Brain microvascular endothelial cell (primary cell): Measurements from ENCODE around the gene SIPA1L3.
A peak's percentile ranks its signal among the peaks of the same experiment; 100 is the strongest.

Experiments
- DNase-seq: peaks from one replicate; pipeline ENCODE4 v3.0.0-alpha.2; 2020
- H3K27ac ChIP-seq: fragments of 250-450 bp; sonication (Bioruptor Pico); 2 replicates; pipeline ENCODE4 v1.5.1; 2020; ENCODE audit warnings: mild to moderate bottlenecking, moderate library complexity
- H3K27me3 ChIP-seq: fragments of 250-450 bp; sonication (Bioruptor Pico); replicated peaks from 2 replicates; pipeline ENCODE4 v1.5.1; 2020; ENCODE audit warnings: mild to moderate bottlenecking
- H3K36me3 ChIP-seq: fragments of 250-450 bp; sonication (Bioruptor Pico); replicated peaks from 2 replicates; pipeline ENCODE4 v1.5.1; 2020; ENCODE audit warnings: mild to moderate bottlenecking
- H3K4me3 ChIP-seq: 2 replicates; pipeline ENCODE4 v1.5.1; 2011; ENCODE audit warnings: low read depth, mild to moderate bottlenecking, control low read depth, low read length, moderate library complexity
- in situ Hi-C: cut with HindIII; loops from 2 replicates; pipeline ENCODE4 v1.10.0; 2017; ENCODE audit warnings: low sequenced_read_pairs, low pct_ligation_motif_present
- TF ChIP-seq, protein P1 (sequence below): IDR thresholded peaks from 2 replicates; pipeline ENCODE4 v1.5.1; 2011; ENCODE audit warnings: low read depth, mild to moderate bottlenecking, moderate library complexity, low read length, control low read depth, inconsistent platforms; ENCODE audit errors: missing control alignments

The SIPA1L3 gene

DNA sequence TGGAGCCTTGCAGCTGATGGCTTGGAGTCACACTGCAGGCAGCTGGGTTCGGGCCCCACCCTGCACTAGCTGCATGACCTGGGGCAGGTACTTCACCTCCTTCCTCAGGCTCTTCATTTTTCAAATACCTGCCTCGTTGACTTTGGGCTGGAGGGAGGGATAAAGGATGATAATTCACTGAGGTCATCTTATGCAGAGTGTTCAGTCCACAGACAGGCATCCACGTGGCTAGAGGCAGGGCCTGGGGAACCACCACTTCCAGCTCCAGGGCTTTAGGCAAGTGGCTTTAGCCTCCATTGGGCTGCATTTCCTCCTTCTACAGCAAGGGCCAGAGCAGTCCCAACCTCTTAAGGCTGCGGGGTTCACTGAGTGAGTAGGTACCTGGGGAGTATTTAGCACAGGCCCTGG lies 84.8 kb downstream of the SIPA1L3 start:
- in situ Hi-C loops, result no loop called here
- Histone ChIP-seq H3K27me3 (no peaks in the 10 kb centered on the region), H3K4me3 (no peak overlapping the region), H3K27ac (no peak overlapping the region), H3K36me3 (peaks cover 5% of the 10 kb centered on the region)
- TF ChIP-seq, protein P1, sequence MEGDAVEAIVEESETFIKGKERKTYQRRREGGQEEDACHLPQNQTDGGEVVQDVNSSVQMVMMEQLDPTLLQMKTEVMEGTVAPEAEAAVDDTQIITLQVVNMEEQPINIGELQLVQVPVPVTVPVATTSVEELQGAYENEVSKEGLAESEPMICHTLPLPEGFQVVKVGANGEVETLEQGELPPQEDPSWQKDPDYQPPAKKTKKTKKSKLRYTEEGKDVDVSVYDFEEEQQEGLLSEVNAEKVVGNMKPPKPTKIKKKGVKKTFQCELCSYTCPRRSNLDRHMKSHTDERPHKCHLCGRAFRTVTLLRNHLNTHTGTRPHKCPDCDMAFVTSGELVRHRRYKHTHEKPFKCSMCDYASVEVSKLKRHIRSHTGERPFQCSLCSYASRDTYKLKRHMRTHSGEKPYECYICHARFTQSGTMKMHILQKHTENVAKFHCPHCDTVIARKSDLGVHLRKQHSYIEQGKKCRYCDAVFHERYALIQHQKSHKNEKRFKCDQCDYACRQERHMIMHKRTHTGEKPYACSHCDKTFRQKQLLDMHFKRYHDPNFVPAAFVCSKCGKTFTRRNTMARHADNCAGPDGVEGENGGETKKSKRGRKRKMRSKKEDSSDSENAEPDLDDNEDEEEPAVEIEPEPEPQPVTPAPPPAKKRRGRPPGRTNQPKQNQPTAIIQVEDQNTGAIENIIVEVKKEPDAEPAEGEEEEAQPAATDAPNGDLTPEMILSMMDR, result peak; percentile 20
- no peak for DNase-seq

DNA sequence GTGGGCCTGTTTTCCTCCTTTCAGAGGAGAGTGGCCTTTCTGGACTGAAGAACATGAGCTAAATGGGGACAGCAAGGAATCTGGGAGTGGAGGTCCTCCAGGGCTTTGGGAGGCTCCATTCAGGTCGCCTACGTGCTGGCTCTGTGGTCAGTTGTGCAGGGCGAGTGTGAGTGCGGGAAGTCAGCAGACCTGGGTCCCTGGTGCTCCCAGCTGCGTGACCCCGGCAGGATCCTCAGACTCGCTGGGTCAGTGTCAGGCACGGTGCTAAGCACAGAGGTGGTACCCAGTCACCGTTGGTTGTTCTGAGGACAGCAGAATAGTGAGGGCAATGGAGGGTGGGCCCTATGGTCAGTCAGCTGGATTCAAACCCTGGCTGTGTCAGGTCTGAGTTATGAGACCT lies 85.8 kb downstream of the SIPA1L3 start:
- no peak overlapping the region for H3K4me3 ChIP-seq
- H3K27me3 ChIP-seq, result no peaks in the 10 kb centered on the region
- no peak overlapping the region for H3K27ac ChIP-seq
- in situ Hi-C loops, result no loop called here
- TF ChIP-seq, protein P1, result no peak
- no peak for DNase-seq
- peaks cover 5% of the 10 kb centered on the region for H3K36me3 ChIP-seq

DNA sequence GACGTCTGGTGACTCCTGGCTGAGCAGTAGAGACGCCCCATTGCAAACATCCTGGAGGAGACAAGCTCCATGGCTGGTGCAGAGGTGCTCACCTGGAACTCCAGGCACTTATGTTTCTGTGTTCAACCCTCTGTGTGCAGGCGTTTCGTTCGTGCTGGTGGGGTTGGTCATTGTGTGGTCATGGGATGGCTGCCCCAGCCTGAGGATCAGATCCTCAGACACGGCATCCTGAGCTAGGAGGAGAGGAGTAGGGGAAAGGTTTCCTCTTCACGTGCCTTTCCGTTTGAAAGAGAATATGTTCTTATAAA lies 87.8 kb downstream of the SIPA1L3 start:
- TF ChIP-seq, protein P1, result no peak
- in situ Hi-C loops, result no loop called here
- H3K4me3 ChIP-seq, result no peak overlapping the region
- H3K36me3 ChIP-seq, result peaks cover 5% of the 10 kb centered on the region
- no peak overlapping the region for H3K27ac ChIP-seq
- DNase-seq, result no peak
- no peaks in the 10 kb centered on the region for H3K27me3 ChIP-seq

DNA sequence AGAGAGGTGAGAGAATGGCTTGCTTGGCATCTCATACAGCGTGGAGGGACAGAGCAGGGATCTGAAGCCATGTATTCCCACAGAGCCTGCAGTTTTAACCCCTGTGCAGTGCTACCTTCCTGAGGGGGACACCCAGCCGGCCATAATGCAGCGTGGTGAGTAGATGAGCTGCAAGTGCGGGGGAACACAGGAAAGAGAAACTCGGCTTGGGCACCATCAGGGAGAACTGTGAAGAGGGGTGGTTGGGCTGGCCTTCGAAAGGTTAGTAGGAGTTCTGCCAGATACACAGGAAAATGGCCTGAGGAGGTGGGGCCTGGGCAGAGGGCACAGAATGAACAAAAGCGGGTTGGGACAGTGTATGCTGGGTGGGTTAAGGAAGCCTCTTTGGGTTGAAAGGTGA lies 88.3 kb downstream of the SIPA1L3 start:
- TF ChIP-seq, protein P1, result no peak
- Histone ChIP-seq H3K36me3 (peaks cover 5% of the 10 kb centered on the region), H3K4me3 (no peak overlapping the region), H3K27ac (no peak overlapping the region), H3K27me3 (no peaks in the 10 kb centered on the region)
- in situ Hi-C loops, result no loop called here
- DNase-seq, result no peak

DNA sequence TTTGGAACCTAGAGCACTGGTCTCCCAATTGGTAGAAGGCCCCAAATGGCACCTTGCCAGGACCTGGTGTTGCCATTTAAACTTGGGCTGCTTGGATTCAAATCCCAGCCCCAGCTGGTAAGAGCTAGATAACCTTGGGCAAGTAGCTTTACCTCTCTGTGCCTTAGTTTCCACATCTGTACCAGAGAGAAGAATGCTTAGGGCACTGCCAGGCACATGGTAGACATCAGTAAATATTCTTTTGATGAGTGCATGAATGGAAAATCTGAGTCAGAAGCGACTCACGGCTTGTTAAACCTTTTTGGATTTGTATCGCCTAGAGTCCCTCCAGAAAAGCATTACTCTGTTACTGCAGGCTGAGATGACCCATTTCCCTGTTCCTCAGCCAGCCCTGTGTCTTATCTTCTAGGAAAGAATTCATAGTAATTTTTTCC lies 90.9 kb downstream of the SIPA1L3 start:
- in situ Hi-C loops, result no loop called here

DNA sequence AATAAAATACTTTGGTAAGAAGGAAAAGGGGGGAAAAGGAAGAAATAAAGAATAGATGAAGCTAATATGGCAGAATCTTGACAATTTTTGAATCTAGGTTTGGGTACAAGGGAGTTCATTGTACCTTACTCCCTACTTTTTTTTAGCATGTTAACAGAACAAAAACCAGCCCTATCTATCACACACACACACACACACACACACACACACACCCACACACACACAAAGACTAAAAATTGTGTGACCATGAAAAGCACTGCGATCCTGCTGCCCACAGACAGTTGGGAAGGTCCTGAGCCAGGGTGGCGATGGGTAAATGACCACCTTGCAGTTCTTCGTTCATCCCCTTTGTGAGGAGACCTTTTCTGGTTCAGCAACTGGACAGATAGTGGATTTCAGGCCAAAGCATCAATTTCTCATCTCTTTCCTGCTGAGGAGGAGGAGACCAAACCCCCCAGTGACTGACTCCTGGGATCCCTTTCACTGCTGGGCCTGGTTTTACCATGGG lies 91.8 kb downstream of the SIPA1L3 start:
- H3K27ac ChIP-seq, result peak overlapping the region; percentile 98
- no peak for DNase-seq
- H3K4me3 ChIP-seq, result no peak overlapping the region
- in situ Hi-C loops, result no loop called here
- H3K27me3 ChIP-seq, result no peaks in the 10 kb centered on the region
- peaks cover 5% of the 10 kb centered on the region for H3K36me3 ChIP-seq
- TF ChIP-seq, protein P1, result no peak

More for the DNA sequence above, 90.9 kb downstream of the SIPA1L3 start:
- Histone ChIP-seq H3K4me3 (no peak overlapping the region), H3K36me3 (peaks cover 5% of the 10 kb centered on the region), H3K27me3 (no peaks in the 10 kb centered on the region), H3K27ac (peak overlapping the region; percentile 98)
- peak; percentile 83 for DNase-seq
- TF ChIP-seq, protein P1, result no peak
